ENCODE data around the gene AMMECR1.

The AMMECR1 gene

DNA sequence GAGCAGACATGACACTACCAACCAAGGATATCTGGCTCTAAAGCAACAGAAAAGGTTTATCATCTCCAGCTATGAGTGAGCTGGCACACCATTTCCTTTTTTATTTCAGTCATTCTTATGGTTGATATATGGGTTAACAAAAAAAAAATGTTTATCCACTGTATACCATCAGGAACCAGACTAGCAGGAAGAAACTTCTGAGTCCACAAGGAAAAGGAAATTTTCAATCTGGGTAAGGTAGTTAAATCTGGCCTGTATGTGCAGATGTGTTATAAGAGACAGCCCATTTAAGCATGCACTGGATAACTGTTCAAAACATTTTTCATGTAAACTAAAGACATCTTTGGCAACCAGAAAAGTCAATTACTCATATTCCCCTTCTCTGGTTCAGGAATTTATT is 35.0 kb downstream of the AMMECR1 start:
- TF ChIP-seq, protein P1, sequence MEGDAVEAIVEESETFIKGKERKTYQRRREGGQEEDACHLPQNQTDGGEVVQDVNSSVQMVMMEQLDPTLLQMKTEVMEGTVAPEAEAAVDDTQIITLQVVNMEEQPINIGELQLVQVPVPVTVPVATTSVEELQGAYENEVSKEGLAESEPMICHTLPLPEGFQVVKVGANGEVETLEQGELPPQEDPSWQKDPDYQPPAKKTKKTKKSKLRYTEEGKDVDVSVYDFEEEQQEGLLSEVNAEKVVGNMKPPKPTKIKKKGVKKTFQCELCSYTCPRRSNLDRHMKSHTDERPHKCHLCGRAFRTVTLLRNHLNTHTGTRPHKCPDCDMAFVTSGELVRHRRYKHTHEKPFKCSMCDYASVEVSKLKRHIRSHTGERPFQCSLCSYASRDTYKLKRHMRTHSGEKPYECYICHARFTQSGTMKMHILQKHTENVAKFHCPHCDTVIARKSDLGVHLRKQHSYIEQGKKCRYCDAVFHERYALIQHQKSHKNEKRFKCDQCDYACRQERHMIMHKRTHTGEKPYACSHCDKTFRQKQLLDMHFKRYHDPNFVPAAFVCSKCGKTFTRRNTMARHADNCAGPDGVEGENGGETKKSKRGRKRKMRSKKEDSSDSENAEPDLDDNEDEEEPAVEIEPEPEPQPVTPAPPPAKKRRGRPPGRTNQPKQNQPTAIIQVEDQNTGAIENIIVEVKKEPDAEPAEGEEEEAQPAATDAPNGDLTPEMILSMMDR (IDR thresholded peaks at IDR 0.05; ENCODE audit: borderline replicate concordance, insufficient read depth, low read depth, low read length) = no peak
- no peak overlapping the region for H3K4me3 ChIP-seq (ENCODE audit: low read depth, low read length)

DNA sequence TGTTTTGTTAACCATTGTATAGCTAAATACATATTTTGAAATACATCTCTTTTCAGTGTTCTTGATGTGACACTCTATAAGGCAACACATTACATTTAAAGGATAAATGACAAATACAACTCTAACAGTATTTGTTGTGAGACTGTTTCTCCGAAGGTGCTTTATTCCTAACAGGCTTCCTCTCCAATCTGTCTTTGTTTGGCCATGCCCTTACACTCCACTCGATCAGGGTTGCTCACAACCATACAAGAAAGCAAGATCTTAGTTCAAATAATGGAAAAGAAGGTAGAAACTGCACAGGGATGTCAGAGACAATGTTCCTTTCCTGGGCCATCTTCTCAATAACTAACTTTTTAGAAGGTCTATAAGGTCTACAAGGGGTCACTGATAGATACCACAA is 36.5 kb downstream of the AMMECR1 start:
- TF ChIP-seq, protein P1 (IDR thresholded peaks at IDR 0.05; ENCODE audit: borderline replicate concordance, insufficient read depth, low read depth, low read length) = no peak
- H3K4me3 ChIP-seq (ENCODE audit: low read depth, low read length) = no peak overlapping the region

DNA sequence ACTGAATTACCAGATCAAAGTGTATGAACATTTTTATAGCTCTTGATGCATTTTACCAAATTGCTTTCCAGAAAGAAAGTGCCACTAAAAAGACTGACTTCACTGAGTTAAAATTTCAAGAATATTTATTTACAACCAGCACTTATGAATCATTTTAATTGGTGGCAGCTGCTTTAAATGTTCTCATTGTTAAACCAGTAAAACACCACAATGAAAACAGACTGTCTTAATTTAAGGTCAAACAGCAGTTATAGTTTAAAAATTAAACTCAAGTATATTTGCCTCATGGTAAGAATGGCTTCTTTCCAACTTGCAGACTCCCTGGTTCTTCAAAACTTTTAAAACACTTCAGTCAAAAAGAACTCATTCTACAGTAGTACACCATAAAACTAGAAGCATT is 36.9 kb downstream of the AMMECR1 start:
- TF ChIP-seq, protein P1 (IDR thresholded peaks at IDR 0.05; ENCODE audit: borderline replicate concordance, insufficient read depth, low read depth, low read length) = no peak

DNA sequence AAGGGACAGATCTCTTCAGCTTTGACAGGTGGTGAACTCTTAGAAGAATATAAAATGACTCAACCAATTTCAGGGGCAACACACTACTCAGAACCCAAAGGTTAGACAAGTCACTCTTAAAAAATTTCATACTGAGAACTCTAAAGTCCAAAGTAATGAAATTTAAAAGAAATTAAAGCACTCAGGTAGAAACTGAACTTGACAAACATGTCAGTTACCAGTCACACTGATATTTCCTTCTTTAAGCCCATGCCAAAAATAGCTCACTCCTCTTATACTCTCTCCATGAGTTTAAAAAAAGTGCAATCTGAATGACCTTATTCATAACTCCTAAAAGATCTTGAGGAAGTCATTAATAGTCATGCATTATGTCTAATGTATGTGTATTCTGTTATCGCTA is 40.3 kb downstream of the AMMECR1 start:
- no peak overlapping the region for H3K4me3 ChIP-seq (ENCODE audit: low read depth, low read length)
- TF ChIP-seq, protein P1 (IDR thresholded peaks at IDR 0.05; ENCODE audit: borderline replicate concordance, insufficient read depth, low read depth, low read length) = no peak

More for the DNA sequence above, 36.9 kb downstream of the AMMECR1 start:
- H3K4me3 ChIP-seq (ENCODE audit: low read depth, low read length) = no peak overlapping the region

DNA sequence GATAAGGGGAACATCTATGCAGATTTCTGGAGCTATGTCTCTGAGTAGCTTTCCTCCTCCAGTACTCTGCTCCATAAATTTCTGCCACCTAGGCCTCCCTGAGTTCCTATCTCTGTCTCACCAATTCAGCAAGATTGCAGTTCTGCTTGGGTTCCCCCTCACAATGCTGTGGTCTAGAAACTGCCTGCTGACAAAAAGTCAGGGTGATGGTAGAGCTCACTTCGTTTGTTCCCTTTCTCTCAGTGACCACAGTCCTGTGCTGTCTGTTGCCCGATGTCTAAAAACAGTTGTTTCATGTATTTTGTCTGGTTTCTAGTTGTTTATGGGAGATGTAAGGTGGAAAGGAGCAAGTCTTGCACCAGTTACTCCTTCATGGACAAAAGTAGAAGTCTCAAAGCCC is 41.1 kb downstream of the AMMECR1 start:
- TF ChIP-seq, protein P1 (IDR thresholded peaks at IDR 0.05; ENCODE audit: borderline replicate concordance, insufficient read depth, low read depth, low read length) = no peak

DNA sequence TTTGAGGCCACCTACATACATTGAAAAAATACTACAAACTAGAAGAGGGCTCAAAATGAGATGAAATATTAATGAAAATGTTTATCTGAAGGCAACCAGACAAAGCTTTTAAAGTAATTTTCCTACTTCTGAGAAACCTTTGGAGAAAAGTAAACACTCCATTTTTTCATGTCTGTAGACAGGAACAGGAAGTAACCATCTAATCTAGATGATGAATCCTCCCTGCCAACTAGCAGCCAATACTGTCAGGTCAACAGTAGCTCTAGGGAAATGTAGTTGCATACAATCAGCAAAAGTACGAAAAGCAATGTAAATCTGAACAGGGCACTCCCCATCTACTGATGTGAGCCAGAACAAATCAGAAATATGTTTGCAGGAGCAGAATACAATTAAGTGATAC is 49.0 kb downstream of the AMMECR1 start:
- TF ChIP-seq, protein P1 (IDR thresholded peaks at IDR 0.05; ENCODE audit: borderline replicate concordance, insufficient read depth, low read depth, low read length) = no peak

More for the DNA sequence above, 41.1 kb downstream of the AMMECR1 start:
- no peak overlapping the region for H3K4me3 ChIP-seq (ENCODE audit: low read depth, low read length)

DNA sequence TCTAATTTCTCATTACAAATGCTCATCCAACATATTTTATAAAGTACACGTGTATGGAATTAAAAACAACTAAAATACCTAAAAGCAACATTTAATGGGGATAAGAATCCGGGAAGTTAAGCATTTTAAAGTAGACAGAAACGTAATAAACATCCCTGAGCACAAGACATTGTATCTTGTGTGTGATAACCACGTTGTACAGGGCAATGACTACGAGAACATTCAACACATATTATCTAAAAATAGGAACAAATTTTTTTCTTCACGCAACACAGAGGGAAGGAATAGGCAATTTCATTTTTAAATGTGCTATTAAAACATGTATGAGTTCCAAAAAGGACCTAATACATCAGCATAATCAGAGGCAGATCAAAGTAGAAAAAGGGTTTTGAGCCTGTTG is 49.5 kb downstream of the AMMECR1 start:
- H3K4me3 ChIP-seq (ENCODE audit: low read depth, low read length) = no peak overlapping the region
- TF ChIP-seq, protein P1 (IDR thresholded peaks at IDR 0.05; ENCODE audit: borderline replicate concordance, insufficient read depth, low read depth, low read length) = no peak

More for the DNA sequence above, 49.0 kb downstream of the AMMECR1 start:
- H3K4me3 ChIP-seq (ENCODE audit: low read depth, low read length) = no peak overlapping the region
